OCI-LY1 (cell line): ENCODE measurements around the gene ASNSD1.

Source experiments
- CTCF ChIP-seq: fragments of 200-600 bp; sonication (generic), shearing (Covaris generic); IDR thresholded peaks from 2 replicates; pipeline ENCODE4 v1.5.1; 2017; ENCODE audit warnings: mild to moderate bottlenecking, antibody characterized with exemption, low read length, moderate library complexity, mixed read lengths
- EZH2 ChIP-seq: fragments of 200-600 bp; sonication (generic), shearing (Covaris generic); IDR thresholded peaks from 2 replicates; pipeline ENCODE4 v1.8.0; 2017; ENCODE audit warnings: borderline replicate concordance, mixed run types, mild to moderate bottlenecking, antibody characterized with exemption, low read length, moderate library complexity, mixed read lengths

- TF ChIP-seq CTCF: no peak
- TF ChIP-seq EZH2: no peak
These were observed 1.5 kb downstream of the ASNSD1 start for GRCh38 chr2:189662669-189663226.
